Measurements from ENCODE around the gene NOL4.
"Not testable (repeated sequence)": the region's sequence is repeated elsewhere in the genome, so short reads cannot be mapped to it uniquely, and the experiment has no call there.

NOL4 gene

GRCh38 chr18:34224423-34225217 lies at the start of gene NOL4:
Gene NOL4 (minus strand): TSS chr18:34224913. CDS start chr18:34223253, 1,660 bp downstream.
- no peak for DNase-seq (ENCODE audit: low read depth)

DNA sequence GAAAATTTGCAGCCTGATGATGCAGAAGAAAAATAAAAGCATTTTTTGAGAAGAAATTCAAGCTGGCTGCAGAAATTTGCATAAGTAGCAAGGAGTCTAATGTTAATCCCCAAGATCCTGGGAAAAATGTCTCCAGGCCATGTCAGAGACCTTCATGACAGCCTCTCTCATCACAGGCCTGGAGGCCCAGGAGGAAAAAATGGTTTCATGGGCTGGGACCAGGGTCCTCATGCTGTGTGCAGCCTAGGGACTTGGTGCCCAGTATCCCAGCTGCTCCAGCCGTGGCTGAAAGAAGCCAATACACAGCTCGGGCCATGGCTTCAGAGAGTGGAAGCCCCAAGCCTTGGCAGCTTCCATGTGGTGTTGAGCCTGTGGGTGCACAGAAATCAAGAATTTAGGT lies 41.3 kb upstream of the NOL4 start:
- not testable (repeated sequence) for DNase-seq (ENCODE audit: low read depth)

GRCh38 chr18:34261865-34262780 lies 37.4 kb upstream of the NOL4 start:
- DNase-seq (ENCODE audit: low read depth) = no peak

DNA sequence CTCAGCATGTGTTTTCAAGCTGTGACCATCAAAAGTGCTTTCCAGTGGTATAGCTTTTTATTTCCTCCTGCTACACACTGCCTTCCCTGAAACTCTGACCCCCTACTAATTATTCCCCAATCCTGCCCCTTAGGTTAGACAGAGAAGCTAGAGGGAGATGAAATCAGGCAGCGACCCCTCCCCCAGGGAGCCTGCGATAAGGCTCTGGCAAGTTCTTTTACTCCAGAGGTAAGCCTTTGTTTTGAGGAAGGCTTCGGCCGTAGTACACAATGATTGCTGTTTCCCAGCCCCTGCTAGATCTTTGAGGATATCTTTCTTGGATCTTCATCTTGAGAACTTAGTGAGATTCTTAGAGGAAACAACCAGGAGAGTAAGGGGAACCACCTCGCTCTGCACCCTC lies 33.5 kb upstream of the NOL4 start:
- no peak for DNase-seq (ENCODE audit: low read depth)

GRCh38 chr18:34251919-34252318 lies 27.2 kb upstream of the NOL4 start:
- DNase-seq (ENCODE audit: low read depth) = no peak

GRCh38 chr18:34248727-34249126 lies 24.0 kb upstream of the NOL4 start:
- no peak for DNase-seq (ENCODE audit: low read depth)

GRCh38 chr18:34242739-34243138 lies 18.0 kb upstream of the NOL4 start:
- DNase-seq (ENCODE audit: low read depth) = no peak

DNA sequence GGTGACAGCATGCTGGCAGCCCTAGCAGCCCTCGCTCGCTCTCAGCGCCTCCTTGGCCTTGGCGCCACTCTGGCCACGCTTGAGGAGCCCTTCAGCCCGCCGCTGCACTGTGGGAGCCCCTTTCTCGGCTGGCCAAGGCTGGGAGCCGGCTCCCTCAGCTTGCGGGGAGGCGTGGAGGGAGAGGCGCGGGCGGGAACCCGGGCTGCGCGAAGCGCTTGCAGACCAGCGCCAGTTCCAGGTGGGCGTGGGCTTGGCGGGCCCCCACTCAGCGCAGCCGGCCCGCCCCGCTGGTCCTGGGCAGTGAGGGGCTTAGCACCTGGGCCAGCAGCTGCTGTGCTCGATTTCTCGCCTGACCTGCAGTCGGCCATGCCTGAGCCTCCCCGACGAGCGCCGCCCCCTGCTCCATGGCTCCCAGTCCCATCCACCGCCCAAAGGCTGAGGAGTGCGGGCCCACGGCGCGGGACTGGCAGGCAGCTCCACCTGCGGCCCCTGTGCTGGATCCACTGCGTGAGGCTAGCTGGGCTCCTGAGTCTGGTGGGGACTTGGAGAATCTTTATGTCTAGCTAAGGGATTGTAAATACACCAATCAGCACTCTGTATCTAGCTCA lies 9.2 kb upstream of the NOL4 start:
- not testable (repeated sequence) for DNase-seq (ENCODE audit: low read depth)

DNA sequence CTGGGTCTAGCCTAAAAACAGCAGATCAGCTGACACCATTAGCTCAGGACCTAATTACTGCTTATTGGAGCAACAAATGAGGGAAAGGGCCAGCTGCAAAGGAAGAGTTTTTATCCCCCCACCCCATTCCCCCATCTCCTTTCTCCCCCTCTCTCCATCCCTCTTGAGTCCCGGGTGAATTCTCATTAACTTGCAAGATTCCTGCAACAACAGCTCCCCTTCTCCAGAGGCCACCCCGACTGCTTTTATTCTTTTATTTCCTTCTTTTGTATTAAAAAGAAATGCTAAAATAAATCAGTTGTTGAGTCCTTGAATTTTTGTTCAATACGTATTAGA lies 473 bp upstream of the NOL4 start:
- no peak for DNase-seq (ENCODE audit: low read depth)

DNA sequence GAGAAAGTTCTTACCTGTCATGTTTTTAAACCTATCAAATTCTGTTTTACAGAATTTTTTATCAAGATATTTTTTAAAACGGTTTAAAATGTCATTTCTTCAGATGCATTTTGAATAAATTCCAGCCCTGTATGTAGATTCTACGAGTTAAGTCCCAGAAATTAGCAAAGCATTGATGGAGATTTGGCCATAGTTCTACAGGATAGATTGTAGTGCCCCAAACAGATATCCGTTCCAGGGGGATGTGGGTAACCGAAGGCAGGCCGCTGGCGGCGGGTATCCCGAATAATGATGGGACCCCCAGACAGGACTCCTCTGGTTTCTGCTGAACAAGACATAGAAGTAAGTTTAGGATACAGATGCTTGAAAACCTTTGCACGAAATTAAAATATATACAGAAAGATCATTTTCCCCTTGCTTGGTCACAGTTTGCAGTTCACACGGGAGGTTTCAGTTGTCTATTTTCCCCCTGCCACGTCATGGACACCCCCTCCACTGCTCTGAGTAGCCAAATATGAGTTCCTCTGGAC lies 755 bp downstream of the NOL4 start:
- DNase-seq (ENCODE audit: low read depth) = no peak

DNA sequence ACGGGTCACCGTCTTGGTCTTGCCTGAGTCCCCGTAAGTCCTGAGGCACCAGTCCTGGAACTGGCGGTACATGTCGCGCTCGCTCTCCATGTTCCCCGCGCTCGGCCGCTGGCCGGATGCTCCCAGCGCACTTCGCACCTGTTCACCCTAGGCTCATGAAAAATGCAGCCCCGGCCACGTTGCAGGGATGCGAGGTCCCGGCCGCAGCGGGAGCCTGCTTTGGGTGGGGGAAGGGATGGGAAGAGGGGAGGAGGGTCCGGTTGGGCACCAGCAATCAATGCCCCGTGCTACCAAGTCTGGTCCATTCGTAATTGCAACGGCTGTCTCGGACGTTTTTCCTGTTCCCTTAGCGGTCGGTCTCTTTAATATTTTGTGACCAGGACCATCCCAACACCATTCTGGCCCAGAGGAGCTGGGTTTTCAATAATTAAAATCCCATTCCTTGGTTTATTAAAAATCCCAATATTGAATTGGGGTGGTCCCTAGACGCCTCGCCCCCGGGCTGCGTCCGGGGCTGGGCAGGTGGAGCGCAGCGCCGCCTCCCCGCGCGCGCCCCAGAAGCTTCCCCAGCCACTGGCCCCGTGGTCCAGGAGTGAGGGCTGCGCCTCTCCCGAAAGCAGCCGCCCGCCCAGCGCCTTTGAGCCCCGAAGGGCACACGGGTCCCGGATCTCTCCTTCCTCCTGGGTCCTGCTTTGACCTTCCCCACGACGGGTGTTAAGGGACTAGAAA lies 1.4 kb downstream of the NOL4 start:
- no peak for DNase-seq (ENCODE audit: low read depth)

- no peak for DNase-seq (ENCODE audit: low read depth)
Measured at GRCh38 chr18:34222307-34223163, 2.2 kb downstream of the NOL4 start.

DNA sequence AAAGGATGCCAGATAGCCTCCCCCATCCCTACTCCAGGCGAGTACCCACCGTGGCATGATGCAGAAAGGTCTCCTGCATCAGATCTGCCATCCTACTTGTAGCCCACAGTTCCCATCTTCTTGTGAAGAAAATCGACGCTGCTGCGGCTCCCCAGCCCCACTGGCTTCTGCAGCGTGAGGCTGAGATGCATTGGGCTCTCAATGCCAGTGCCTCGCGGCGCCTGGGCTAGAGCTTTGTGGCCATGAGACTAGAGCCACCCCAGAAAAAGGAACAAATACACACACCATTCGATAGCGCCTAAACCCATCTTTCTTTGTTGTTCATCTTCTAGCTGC lies 2.8 kb downstream of the NOL4 start:
- DNase-seq (ENCODE audit: low read depth) = no peak

GRCh38 chr18:34220081-34220815 lies 4.5 kb downstream of the NOL4 start:
- no peak for DNase-seq (ENCODE audit: low read depth)

DNA sequence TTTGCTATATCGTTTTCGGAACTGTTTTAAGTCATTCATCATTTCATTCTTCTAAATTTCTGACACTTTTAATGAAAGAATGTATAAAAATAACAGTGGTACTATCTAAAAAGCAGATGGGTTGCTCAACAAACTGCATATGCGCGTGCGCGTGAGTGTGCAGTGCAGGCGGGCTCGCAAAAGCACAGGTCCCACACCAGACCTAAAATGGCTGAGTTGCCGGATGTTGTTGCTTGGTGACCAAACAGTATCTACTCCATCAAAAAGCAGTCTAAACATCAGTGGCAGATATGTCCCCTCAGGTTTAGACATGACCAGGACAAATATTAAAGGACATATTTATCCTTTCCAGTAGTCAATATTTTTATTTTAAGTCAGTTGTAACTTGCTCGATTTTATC lies 5.1 kb downstream of the NOL4 start:
- DNase-seq (ENCODE audit: low read depth) = no peak

DNA sequence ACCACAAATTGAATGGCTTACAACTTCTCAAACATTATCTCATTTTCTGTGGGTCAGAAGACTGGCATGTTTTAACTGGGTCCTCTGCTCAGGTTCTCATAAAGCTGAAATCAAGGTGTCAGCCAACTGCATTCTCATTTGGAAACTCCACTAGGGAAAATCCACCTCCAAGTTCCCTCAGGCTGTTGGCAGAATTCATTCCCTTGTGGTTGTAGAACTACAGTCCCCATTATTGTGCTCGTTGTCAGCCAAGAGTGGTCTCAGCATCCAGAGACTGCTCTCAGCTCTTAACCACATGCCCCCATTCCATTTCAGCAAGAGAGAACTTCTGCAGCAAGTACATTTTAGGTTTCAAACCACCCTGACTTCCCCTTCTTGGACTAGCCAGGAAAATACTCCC lies 12.2 kb downstream of the NOL4 start:
- DNase-seq (ENCODE audit: low read depth) = no peak

GRCh38 chr18:34207344-34207851 lies 17.3 kb downstream of the NOL4 start:
- no peak for DNase-seq (ENCODE audit: low read depth)

DNA sequence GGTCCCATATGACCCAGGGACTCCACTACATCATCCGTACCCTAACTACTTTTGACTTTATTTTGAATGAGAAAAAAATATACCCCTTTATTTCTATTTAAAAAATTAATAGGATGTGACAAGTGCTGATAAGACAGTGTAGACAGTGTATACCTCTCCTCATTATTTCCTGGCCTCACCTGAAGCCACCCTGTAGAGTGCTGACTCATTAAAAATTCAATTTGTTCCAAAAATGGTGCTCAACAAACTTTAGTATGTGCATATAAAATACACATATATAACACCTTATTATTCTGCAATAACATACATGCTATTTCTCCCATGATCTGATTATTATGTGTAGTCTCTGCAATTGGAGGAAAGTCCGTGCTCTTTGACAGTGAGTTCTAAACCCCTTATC lies 20.8 kb downstream of the NOL4 start:
- no peak for DNase-seq (ENCODE audit: low read depth)

- no peak for DNase-seq (ENCODE audit: low read depth)
Measured at GRCh38 chr18:34196256-34196655, 28.5 kb downstream of the NOL4 start.

- no peak for DNase-seq (ENCODE audit: low read depth)
Measured at GRCh38 chr18:34194239-34194638, 30.5 kb downstream of the NOL4 start.

Data from EH (cell line).